ELF-1 (cell line): Measurements from ENCODE around the gene SIM2.

ENCODE experiments used
- DNase-seq: peaks from one replicate; pipeline ENCODE4 v3.0.0-alpha.2; 2016; ENCODE audit warnings: low read depth, low spot score

The SIM2 gene

GRCh38 chr21:36763305-36763704, 64.4 kb downstream of the SIM2 start:
- no peak for DNase-seq

DNA sequence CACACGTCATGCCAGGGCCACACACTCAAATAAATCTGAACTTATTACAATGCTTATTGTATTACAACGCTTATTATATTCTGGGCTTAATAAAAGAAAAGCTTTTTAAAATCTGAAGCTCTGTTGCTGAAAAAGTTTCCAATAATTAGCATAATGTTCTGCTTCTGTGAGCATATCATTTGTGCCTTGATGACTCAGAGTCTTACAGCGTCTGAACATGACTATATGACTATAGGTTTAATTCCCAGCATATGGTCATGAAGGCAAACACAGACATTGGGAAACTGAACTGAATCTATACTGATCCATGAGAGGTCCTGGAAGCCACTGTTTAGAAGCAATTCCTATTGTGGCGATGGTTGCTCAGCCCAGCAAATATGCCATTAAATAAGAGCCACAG, 66.3 kb downstream of the SIM2 start:
- no peak for DNase-seq

GRCh38 chr21:36766511-36766910, 67.6 kb downstream of the SIM2 start:
- DNase-seq: no peak

DNA sequence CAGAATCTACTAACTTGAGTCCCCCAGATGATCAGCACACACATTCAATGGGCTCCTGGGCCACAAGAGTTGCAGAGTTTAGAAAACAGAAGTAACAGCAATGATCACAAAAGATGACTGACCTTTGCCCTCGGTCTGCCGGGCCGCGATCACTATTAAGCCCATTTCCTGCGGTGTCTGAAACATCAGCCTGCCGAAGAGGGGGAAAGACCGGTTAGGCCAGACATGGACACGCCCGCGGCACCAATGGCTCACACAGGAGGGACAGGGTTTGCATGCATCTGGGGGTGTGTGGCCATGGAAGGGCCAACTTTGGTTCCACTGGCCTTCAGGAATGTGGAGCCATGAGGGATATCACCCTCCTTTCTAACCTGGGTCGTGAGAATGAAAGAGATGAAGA, 68.2 kb downstream of the SIM2 start:
- peak; percentile 23 for DNase-seq

GRCh38 chr21:36768496-36768895, 69.6 kb downstream of the SIM2 start:
- DNase-seq: no peak

- no peak for DNase-seq
Measured at GRCh38 chr21:36769051-36769839, 70.3 kb downstream of the SIM2 start.

GRCh38 chr21:36773117-36773516, 74.2 kb downstream of the SIM2 start:
- no peak for DNase-seq

DNA sequence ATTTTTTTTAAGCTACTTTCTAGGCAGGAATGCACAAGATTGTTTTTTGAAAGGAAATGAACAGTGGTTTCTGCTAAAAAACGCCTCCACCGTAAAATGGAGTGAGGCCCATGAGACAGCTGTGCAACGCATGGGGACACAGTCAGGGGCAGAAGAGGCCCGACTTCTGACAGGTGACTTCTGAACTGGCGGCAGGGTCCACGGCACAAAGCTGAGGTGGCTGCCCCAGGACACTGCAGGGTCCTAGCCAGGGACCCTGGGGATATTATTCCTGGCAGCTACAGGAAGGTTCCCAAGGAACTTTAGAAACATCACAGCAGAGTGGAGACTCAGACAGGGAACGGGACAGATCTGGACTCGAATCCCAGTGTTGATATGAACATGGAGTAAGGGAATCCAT, 75.1 kb downstream of the SIM2 start:
- DNase-seq: no peak

DNA sequence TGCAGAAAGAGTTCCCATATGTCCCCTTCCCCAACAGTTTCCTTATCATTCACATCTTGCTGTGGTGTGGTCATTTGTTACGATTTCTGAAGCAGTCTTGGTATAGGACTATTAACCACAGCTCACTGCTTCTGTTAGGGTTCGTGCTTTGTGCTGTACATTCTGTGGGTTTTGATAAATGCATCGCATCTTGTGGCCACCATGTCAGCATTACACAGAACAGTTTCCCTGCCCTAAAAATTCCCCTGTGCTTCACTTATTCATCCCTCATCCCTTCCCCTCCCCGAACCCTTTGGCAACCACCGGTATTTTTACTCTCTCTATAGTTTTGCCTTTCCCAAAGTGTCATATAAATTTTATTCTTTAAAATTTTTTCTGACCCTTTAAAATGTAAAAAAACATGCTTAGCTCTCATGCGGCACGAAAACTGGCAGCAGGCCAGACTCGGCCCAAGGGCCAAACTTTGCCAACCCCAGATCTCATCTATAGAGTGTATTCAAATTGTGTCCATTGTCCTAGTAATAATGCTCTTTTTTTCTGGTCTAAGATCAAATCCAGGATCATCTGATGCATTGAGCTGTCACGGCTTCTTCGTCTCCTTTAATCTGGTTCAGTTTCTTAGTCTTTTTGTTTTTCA, 78.2 kb downstream of the SIM2 start:
- DNase-seq: no peak

- DNase-seq: no peak
Measured at GRCh38 chr21:36780861-36781260, 81.9 kb downstream of the SIM2 start.

GRCh38 chr21:36783612-36784374, 84.9 kb downstream of the SIM2 start:
- peak; percentile 25 for DNase-seq

- no peak for DNase-seq
Measured at GRCh38 chr21:36784947-36785346, 86.0 kb downstream of the SIM2 start.

DNA sequence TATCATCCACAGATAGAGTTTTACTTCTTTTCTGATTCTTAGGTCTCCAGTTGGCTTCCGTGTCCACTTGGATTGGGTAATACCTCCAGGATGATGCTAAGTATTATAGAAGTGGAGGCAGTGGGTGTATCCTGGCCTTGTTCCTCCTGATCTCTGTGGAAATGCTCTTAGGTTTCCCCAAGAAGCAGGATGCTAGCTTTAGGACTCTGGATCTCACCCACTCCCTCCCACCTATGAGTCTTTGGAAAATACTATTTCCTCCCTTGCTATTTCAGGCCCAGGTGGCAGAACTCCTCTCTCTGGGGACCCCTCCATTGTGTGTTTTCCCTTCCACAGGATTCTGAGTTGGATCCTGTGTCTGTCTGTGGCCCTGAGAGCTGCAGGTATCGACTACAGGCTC, 86.7 kb downstream of the SIM2 start:
- DNase-seq: no peak

GRCh38 chr21:36786186-36786585, 87.3 kb downstream of the SIM2 start:
- DNase-seq: no peak

DNA sequence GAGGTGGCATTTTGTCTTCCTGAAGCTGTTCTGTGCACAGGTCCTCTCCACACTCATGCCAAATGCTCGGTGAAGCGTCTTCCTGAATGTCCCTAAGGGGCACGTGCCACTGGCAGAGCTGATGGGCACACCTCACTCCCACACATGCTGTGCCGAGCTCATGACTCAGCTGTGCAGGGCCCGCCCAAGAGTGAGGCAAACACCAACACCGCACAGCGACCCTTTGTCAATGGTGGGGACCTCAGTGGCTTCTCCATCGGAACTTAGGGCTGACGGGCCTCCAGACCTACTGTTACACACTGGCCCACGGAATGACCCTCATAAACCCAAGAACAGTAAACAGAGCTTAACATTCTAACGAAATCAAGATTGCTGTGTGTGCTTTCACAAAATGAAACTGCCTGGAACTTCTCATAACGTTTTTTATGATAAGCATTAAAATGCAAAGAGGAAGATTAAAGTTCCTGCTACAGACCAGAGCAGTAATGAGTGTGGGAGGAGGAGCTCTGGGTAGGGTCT, 89.3 kb downstream of the SIM2 start:
- no peak for DNase-seq

- DNase-seq: no peak
Measured at GRCh38 chr21:36790616-36791015, 91.7 kb downstream of the SIM2 start.

DNA sequence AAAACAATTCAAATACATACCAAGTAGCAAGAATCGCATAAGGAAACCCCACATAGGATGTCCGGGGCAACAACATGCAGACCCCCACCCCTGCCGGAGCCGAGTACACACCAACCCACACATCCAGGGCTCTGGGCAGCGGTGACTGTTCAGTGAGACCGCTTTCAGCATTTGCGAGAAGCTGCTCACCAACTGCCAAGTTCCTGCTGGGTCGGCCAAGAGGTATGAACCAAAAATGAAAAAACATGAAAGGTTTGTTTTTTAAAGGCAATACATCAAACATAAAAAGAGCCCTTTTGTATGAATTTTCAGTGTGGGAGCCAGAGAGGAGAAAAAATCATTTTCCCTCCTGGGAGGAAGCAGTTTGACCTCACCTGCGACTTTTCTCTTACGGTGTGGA, 92.3 kb downstream of the SIM2 start:
- DNase-seq: no peak

GRCh38 chr21:36791695-36792470, 93.0 kb downstream of the SIM2 start:
- DNase-seq: peak; percentile 24

DNA sequence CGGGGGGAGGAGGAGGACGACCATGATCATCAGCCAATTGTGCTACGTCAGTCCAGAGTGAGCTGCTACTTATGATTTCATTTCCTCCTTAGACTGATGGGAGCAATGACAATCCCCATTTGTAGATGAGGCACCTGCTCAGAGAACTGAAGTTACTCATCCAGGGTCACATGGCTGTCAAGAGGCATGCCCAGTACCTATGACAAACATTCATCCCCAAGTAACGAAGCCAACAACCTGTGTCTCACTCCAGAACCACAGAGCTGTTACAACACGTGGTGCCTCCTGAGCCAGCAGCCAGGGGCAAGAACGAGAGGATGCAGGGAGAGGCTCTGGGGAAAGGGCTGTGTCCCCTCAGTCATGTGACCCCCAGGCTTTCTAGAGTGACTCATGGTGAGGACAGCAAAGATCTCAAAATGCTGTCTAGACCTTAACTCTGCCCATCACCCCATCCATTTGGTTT, 93.6 kb downstream of the SIM2 start:
- DNase-seq: no peak

DNA sequence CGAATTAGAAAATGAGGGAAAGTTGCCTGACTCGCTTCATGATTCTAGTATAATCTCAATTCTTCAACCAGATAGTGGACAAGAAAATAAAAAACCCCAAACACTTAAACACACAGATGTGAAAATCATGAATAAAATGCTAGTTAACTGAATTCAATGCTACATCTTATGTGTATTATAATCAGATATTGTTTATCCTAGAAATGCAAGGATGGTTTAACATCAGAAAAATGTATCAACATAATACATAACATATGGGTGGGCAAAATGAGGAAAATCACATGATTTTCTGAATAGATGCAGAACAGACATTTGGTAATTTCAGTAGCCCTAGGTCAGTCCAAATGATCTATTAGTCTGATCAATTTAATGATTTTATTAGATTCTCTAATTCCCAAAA, 97.2 kb downstream of the SIM2 start:
- DNase-seq: no peak

GRCh38 chr21:36798491-36798890, 99.6 kb downstream of the SIM2 start:
- no peak for DNase-seq
